SH-SY5Y (cell line): ENCODE measurements around the gene ERVH48-1.

ENCODE experiments used
- GATA2 ChIP-seq: IDR thresholded peaks from 2 replicates; pipeline ENCODE4 v1.6.1; 2011; ENCODE audit warnings: mild to moderate bottlenecking, low read depth, low read length
- GATA3 ChIP-seq: IDR thresholded peaks from 2 replicates; pipeline ENCODE4 v1.6.1; 2011; ENCODE audit warnings: low read depth, mild to moderate bottlenecking, low read length, moderate library complexity

- no peak for TF ChIP-seq GATA2
- TF ChIP-seq GATA3: no peak
Observed at GRCh38 chr21:42964086-42964485, 38.7 kb upstream of the ERVH48-1 start.
